IMR-90 (cell line): ENCODE measurements around the gene ARMC10. TPM values are rescaled to one million over a fixed set of nuclear protein-coding genes. Genes with fewer than 3 reads are reported as not detected.
A peak's percentile ranks its signal among the peaks of the same experiment; 100 is the strongest.

Experiments
- ATAC-seq: fragments of 200-7000 bp; cut with Tn5 transposase; 2 replicates; pipeline ENCODE4 v1.9.1; 2020; ENCODE audit warnings: low read depth, mild to moderate bottlenecking, moderate library complexity
- Bru-seq: library from RNA; stranded (reverse); fragments of 400-500 nt; gene quantifications from one replicate; lab custom pipeline; 2021; lab: Mats Ljungman, UMichigan
- BruChase-seq, 2 experiments: library from RNA; stranded (reverse); fragments of 400-500 nt; gene quantifications; one replicate each; lab custom pipeline; 2021; lab: Mats Ljungman, UMichigan
- BruUV-seq: library from RNA; stranded (reverse); fragments of 400-500 nt; replicated peaks from 2 replicates; lab custom pipeline; 2021; lab: Mats Ljungman, UMichigan
- CTCF ChIA-PET: fragments of 300-600 bp; formaldehyde crosslinking; extraction: SDS; loops from one replicate; lab custom pipeline; 2021; ENCODE audit warnings: antibody characterized with exemption; lab: Yijun Ruan, JAX
- POLR2A ChIA-PET: fragments of 300-600 bp; sonication (Branson Sonifier 250); formaldehyde crosslinking; loops from one replicate; lab custom pipeline; 2022; ENCODE audit warnings: antibody characterized with exemption; ENCODE audit not compliant: unreplicated experiment; lab: Charles Lee
- DNase-seq: peaks from one replicate; pipeline ENCODE4 v3.0.0; 2013
- H2AFZ ChIP-seq: replicated peaks from 2 replicates; pipeline ENCODE3; 2013; ENCODE audit warnings: low read length, mild to moderate bottlenecking; ENCODE audit not compliant: poor library complexity
- H2AK5ac ChIP-seq: 2 replicates; pipeline ENCODE4 v1.6.1; 2013; ENCODE audit warnings: low read depth, low read length, inconsistent platforms
- H2AK9ac ChIP-seq: replicated peaks from 2 replicates; pipeline ENCODE3; 2013; ENCODE audit warnings: mild to moderate bottlenecking, low read depth, low read length, moderate library complexity; ENCODE audit not compliant: poor library complexity
- H2BK120ac ChIP-seq: 2 replicates; pipeline ENCODE4 v1.6.1; 2013; ENCODE audit warnings: low read depth, low read length, inconsistent platforms
- H2BK15ac ChIP-seq: 3 replicates; pipeline ENCODE4 v1.6.1; 2013; ENCODE audit warnings: low read depth, low read length, inconsistent platforms
- H2BK20ac ChIP-seq: 2 replicates; pipeline ENCODE4 v1.6.1; 2013; ENCODE audit warnings: low read depth, mild to moderate bottlenecking, inconsistent platforms, low read length, moderate library complexity
- H2BK5ac ChIP-seq: 2 replicates; pipeline ENCODE4 v1.6.1; 2013; ENCODE audit warnings: mild to moderate bottlenecking, low read depth, low read length, inconsistent platforms; ENCODE audit not compliant: poor library complexity, severe bottlenecking
- H3K14ac ChIP-seq: replicated peaks from 2 replicates; pipeline ENCODE4 v1.6.1; 2013; ENCODE audit warnings: low read depth, low read length, inconsistent platforms
- H3K18ac ChIP-seq: 2 replicates; pipeline ENCODE4 v1.6.1; 2013; ENCODE audit warnings: low read depth, low read length, control low read depth
- H3K23ac ChIP-seq: 2 replicates; pipeline ENCODE4 v1.6.1; 2013; ENCODE audit warnings: low read depth, low read length, inconsistent platforms
- H3K27ac ChIP-seq: 2 replicates; pipeline ENCODE4 v1.5.1; 2013; ENCODE audit warnings: mild to moderate bottlenecking, control low read depth, low read length; ENCODE audit not compliant: insufficient read depth
- H3K27me3 ChIP-seq: 2 replicates; pipeline ENCODE4 v1.6.1; 2013; ENCODE audit warnings: low read length; ENCODE audit not compliant: control insufficient read depth, insufficient read depth
- H3K36me3 ChIP-seq: 2 replicates; pipeline ENCODE4 v1.6.1; 2013; ENCODE audit warnings: low read length, mixed read lengths; ENCODE audit not compliant: control insufficient read depth, insufficient read depth
- H3K4ac ChIP-seq: 2 replicates; pipeline ENCODE4 v1.6.1; 2013; ENCODE audit warnings: low read depth, low read length, inconsistent platforms
- H3K4me1 ChIP-seq: 2 replicates; pipeline ENCODE4 v1.6.1; 2013; ENCODE audit warnings: low read length, mixed read lengths; ENCODE audit not compliant: control insufficient read depth, insufficient read depth
- H3K4me2 ChIP-seq: 2 replicates; pipeline ENCODE4 v1.6.1; 2013; ENCODE audit warnings: low read depth, mild to moderate bottlenecking, control low read depth, low read length, moderate library complexity
- H3K4me3 ChIP-seq: 2 replicates; pipeline ENCODE4 v1.5.1; 2013; ENCODE audit warnings: low read depth, mild to moderate bottlenecking, control low read depth, low read length, moderate library complexity; ENCODE audit not compliant: insufficient read depth
- H3K56ac ChIP-seq: 2 replicates; pipeline ENCODE4 v1.6.1; 2013; ENCODE audit warnings: low read length, inconsistent platforms; ENCODE audit not compliant: insufficient read depth; ENCODE audit errors: extremely low read depth
- H3K79me1 ChIP-seq, 2 experiments: 2 replicates each; pipeline ENCODE4 v1.6.1; 2013; ENCODE audit warnings: low read length in 2 of 2, inconsistent platforms in 1 of 2, low read depth in 1 of 2
- H3K9ac ChIP-seq: 2 replicates; pipeline ENCODE4 v1.6.1; 2013; ENCODE audit warnings: low read depth, low read length, control low read depth
- H3K9me1 ChIP-seq: 2 replicates; pipeline ENCODE4 v1.6.1; 2013; ENCODE audit warnings: low read length, inconsistent platforms; ENCODE audit not compliant: insufficient read depth
- H3K9me3 ChIP-seq: 2 replicates; pipeline ENCODE4 v1.6.1; 2013; ENCODE audit warnings: low read length; ENCODE audit not compliant: control insufficient read depth, insufficient read depth
- H4K20me1 ChIP-seq: 2 replicates; pipeline ENCODE4 v1.6.1; 2013; ENCODE audit warnings: low read length, inconsistent platforms; ENCODE audit not compliant: insufficient read depth
- H4K5ac ChIP-seq: 2 replicates; pipeline ENCODE4 v1.6.1; 2013; ENCODE audit warnings: mild to moderate bottlenecking, low read depth, low read length, control low read depth
- H4K8ac ChIP-seq, 2 experiments: 2 replicates each; pipeline ENCODE4 v1.6.1; 2013; ENCODE audit warnings: low read depth in 2 of 2, low read length in 2 of 2, control low read depth in 1 of 2, inconsistent platforms in 1 of 2
- H4K91ac ChIP-seq: 2 replicates; pipeline ENCODE4 v1.6.1; 2013; ENCODE audit warnings: low read depth, low read length, inconsistent platforms; ENCODE audit not compliant: insufficient read depth
- CEBPB ChIP-seq: IDR thresholded peaks from 2 replicates; pipeline ENCODE4 v1.6.1; 2012; ENCODE audit warnings: low read depth, low read length, improper control_type of control experiment
- CTCF ChIP-seq: conservative IDR thresholded peaks from 2 replicates; pipeline ENCODE4 v1.5.1; 2012; ENCODE audit warnings: mild to moderate bottlenecking, low read depth, low read length, improper control_type of control experiment
- FOS ChIP-seq: fragments of 150-350 bp; IDR thresholded peaks from 2 replicates; pipeline ENCODE4 v1.6.1; 2016; ENCODE audit warnings: low read depth, low read length
- MAFK ChIP-seq: IDR thresholded peaks from 2 replicates; pipeline ENCODE4 v1.6.1; 2012; ENCODE audit warnings: low read depth, low read length, improper control_type of control experiment
- MAZ ChIP-seq: IDR thresholded peaks from 2 replicates; pipeline ENCODE4 v1.6.1; 2012; ENCODE audit warnings: low read depth, mild to moderate bottlenecking, low read length, improper control_type of control experiment, moderate library complexity, borderline replicate concordance
- MXI1 ChIP-seq: IDR thresholded peaks from 2 replicates; pipeline ENCODE4 v1.6.1; 2012; ENCODE audit warnings: low read depth, mild to moderate bottlenecking, low read length, moderate library complexity, borderline replicate concordance
- NFE2L2 ChIP-seq: fragments of 150-350 bp; IDR thresholded peaks from 2 replicates; pipeline ENCODE4 v1.6.1; 2016; ENCODE audit warnings: low read depth, mild to moderate bottlenecking, low read length
- POLR2A ChIP-seq: IDR thresholded peaks from 2 replicates; pipeline ENCODE4 v1.6.1; 2012; ENCODE audit warnings: mild to moderate bottlenecking, low read depth, low read length
- USF2 ChIP-seq: fragments of 150-350 bp; IDR thresholded peaks from 2 replicates; pipeline ENCODE4 v1.6.1; 2017; ENCODE audit warnings: mild to moderate bottlenecking, antibody characterized with exemption, low read length, low read depth
- WGBS, 2 experiments: methylation state at CpG; one replicate each; pipeline versions ENCODE4 v1.1.5 to v1.1.7; 2013; ENCODE audit warnings: missing lambda C conversion rate in 2 of 2; ENCODE audit not compliant: insufficient read length in 1 of 2; ENCODE audit errors: extremely low coverage in 2 of 2; 5-methylcytosine and 5-hydroxymethylcytosine counted together
- dilution Hi-C: fragments of 300-500 bp; cut with HindIII; formaldehyde crosslinking; loops from one replicate; pipeline ENCODE4 v1.14.3; 2018; ENCODE audit warnings: low sequenced_read_pairs; ENCODE audit not compliant: unreplicated experiment
- in situ Hi-C: fragments of 300-500 bp; cut with MboI; formaldehyde crosslinking; loops from 3 replicates; pipeline ENCODE4 v1.14.3; 2019; ENCODE audit warnings: low sequenced_read_pairs, inconsistent platforms, mixed read lengths
- intact Hi-C: fragments of 100-400 bp; cut with micrococcal nuclease; formaldehyde crosslinking; loops from 2 replicates; pipeline ENCODE4 v1.10.0; 2022
- long read RNA-seq: library from polyadenylated mRNA; unstranded; transcript quantifications from one replicate; pipeline ENCODE4 v2.0.0, GENCODE V29; 2021; ENCODE audit not compliant: unreplicated experiment
- polyA plus RNA-seq, 3 experiments: library from polyadenylated mRNA; depleted of rRNA; stranded (reverse); fragments of >200 nt; gene quantifications; 2 replicates each; pipeline ENCODE4 v1.2.3, GENCODE V29; 2012; ENCODE audit warnings: low replicate concordance in 1 of 3
- total RNA-seq: library from RNA; depleted of rRNA; stranded (reverse); fragments of >200 nt; gene quantifications from 2 replicates; pipeline ENCODE4 v1.2.3, GENCODE V29; 2012; rRNA removed

Gene ARMC10
- 21.0 and 32.5 TPM in 2 replicates for total RNA-seq
- polyA plus RNA-seq (2012; rRNA removed): 14.4 and 17.4 TPM in 2 replicates
- 5.3 and 6.5 TPM in 2 replicates for polyA plus RNA-seq (2012; cell fraction: cytosol; rRNA removed)
- 5.0 and 14.2 TPM in 2 replicates for polyA plus RNA-seq (2012; cell fraction: nucleus; rRNA removed; ENCODE audit: low replicate concordance)
- percentile 70 among the genes with signal in this experiment for Bru-seq, nascent RNA
- percentile 72 among the genes with signal in this experiment for BruChase-seq, experiment 1, labeled RNA remaining after a 6-hour chase
- percentile 66 among the genes with signal in this experiment for BruChase-seq, experiment 2, labeled RNA remaining after a 2-hour chase
- long read RNA-seq, transcript ARMC10-209 (5 exons, 2,347 nt): minor isoform, 6 of 63 reads
- long read RNA-seq, transcript ARMC10-202 (7 exons, 2,635 nt): minor isoform, 10 of 63 reads
- long read RNA-seq, transcript ARMC10-208 (6 exons, 2,524 nt): major isoform, 31 of 63 reads
- long read RNA-seq, partial matches to known transcripts: 1 of 63 reads
- long read RNA-seq, other reads (novel, unspliced or antisense): 10 of 63 reads

GRCh38 chr7:103074519-103075336, at the start of gene ARMC10, which contains the start of gene FBXL13:
Gene ARMC10 (plus strand): TSS chr7:103075140. CDS start chr7:103075273, 133 bp downstream.
Gene FBXL13 (minus strand): TSS chr7:103074796.
- Histone ChIP-seq H2AFZ (peak within 1 kb of the TSS; percentile 100), H3K27me3 (no peaks in the 10 kb centered on the region), H4K20me1 (no peaks in the 10 kb centered on the region), H2BK5ac (peak within 1 kb of the TSS; percentile 92), H3K9me1 (peaks cover 6% of the 10 kb centered on the region; the same call in 1 of the 2 replicates), H3K9me3 (no peaks in the 10 kb centered on the region), H3K79me1 (peaks cover 13 to 42% of the 10 kb centered on the region in 2 experiments), H2BK20ac (no peak within 1 kb of the TSS), H3K27ac (peak within 1 kb of the TSS; percentile 79), H3K14ac (peak within 1 kb of the TSS; percentile 77), H3K4me2 (peak within 1 kb of the TSS; percentile 98), H3K4ac (peak within 1 kb of the TSS; percentile 64), H3K56ac (peak within 1 kb of the TSS; percentile 68), H3K4me1 (peaks cover 2% of the 10 kb centered on the region; the same call in 1 of the 2 replicates), H4K91ac (peak within 1 kb of the TSS; percentile 41; the same call in 1 of the 2 replicates), H3K18ac (no peak within 1 kb of the TSS), H4K5ac (peak within 1 kb of the TSS; percentile 23; the same call in 1 of the 2 replicates), H3K9ac (peak within 1 kb of the TSS; percentile 76), H3K4me3 (peak within 1 kb of the TSS; percentile 93), H2AK5ac (peak within 1 kb of the TSS; percentile 2; the same call in 1 of the 2 replicates), H2AK9ac (peak within 1 kb of the TSS; percentile 84), H2BK120ac (peak within 1 kb of the TSS; percentile 54; the same call in 1 of the 2 replicates), H3K23ac (peak within 1 kb of the TSS; percentile 68), H3K36me3 (no peaks in the 10 kb centered on the region), H4K8ac (peak within 1 kb of the TSS; percentile 21 to 73; a peak in 3 of 4 replicates), H2BK15ac (peak within 1 kb of the TSS; percentile 12; the same call in 1 of the 3 replicates)
- dilution Hi-C loops: no loop called here
- in situ Hi-C loops: no loop called here
- CTCF ChIA-PET: interaction anchor here (1.4 kb wide), 1 partner anchor 13 kb away, joined by 9 read pairs; no protein-coding TSS in a partner anchor
- 0% methylated on average over 26 of the region's 83 CpGs; no CpG with 5 or more reads in 1 of the 2 experiments for WGBS, 2 experiments
- TF ChIP-seq MXI1: peak; percentile 72
- TF ChIP-seq CEBPB: peak; percentile 88
- TF ChIP-seq CTCF: peak; percentile 29; the same call in 1 of the 2 replicates
- TF ChIP-seq USF2: peak; percentile 55; the same call in 1 of the 2 replicates
- TF ChIP-seq MAZ: peak; percentile 91; the same call in 1 of the 2 replicates
- TF ChIP-seq POLR2A: peak; percentile 51; the same call in 1 of the 2 replicates
- no peak for TF ChIP-seq FOS
- no peak for TF ChIP-seq MAFK
- no peak for TF ChIP-seq NFE2L2
- no TSS peak for BruUV-seq
- DNase-seq (peak; percentile 87), ATAC-seq (peak; percentile 91)
- intact Hi-C loops: loop anchor here (1.0 to 5.0 kb wide), 2 partner anchors 53 to 75 kb away; partner anchors contain the start of gene NAPEPLD
- POLR2A ChIA-PET: interaction anchor here (0.5 to 0.8 kb wide), 2 partner anchors 8 to 9 kb away, joined by 3 to 5 read pairs; no protein-coding TSS in a partner anchor
